Mucosa of descending colon (tissue), 3 donors: ENCODE results near the gene SLC38A1. TPM values are rescaled to one million over a fixed set of nuclear protein-coding genes. Genes with fewer than 3 reads are reported as not detected.

ENCODE experiments used
- ATAC-seq: fragments of 200-7000 bp; cut with Tn5 transposase; one replicate; pipeline ENCODE4 v1.9.1; 2020; ENCODE audit warnings: mild to moderate bottlenecking, moderate library complexity
- DNase-seq, 3 donors: peaks; one replicate each; pipeline ENCODE4 v3.0.0-alpha.2; 2020
- H3K36me3 ChIP-seq: fragments of 200-600 bp; one replicate; pipeline ENCODE4 v1.8.0; 2021; ENCODE audit warnings: low read depth, mild to moderate bottlenecking
- H3K4me1 ChIP-seq: fragments of 200-600 bp; one replicate; pipeline ENCODE4 v1.8.0; 2021; ENCODE audit warnings: low read depth, mild to moderate bottlenecking
- H3K4me3 ChIP-seq: fragments of 200-600 bp; one replicate; pipeline ENCODE4 v1.8.0; 2021; ENCODE audit warnings: mild to moderate bottlenecking
- H3K9me3 ChIP-seq: fragments of 200-600 bp; one replicate; pipeline ENCODE4 v1.8.0; 2021; ENCODE audit warnings: mild to moderate bottlenecking
- intact Hi-C, 2 donors: fragments of 100-400 bp; cut with DNase I in 1 of 2; cut with micrococcal nuclease in 1 of 2; formaldehyde crosslinking; loops; one replicate each; pipeline versions ENCODE4 v1.11.0 to v1.11.1; 2022; cut with DNase I, micrococcal nuclease
- total RNA-seq, 3 donors: library from RNA; stranded (reverse); fragmentation: NEBNext Ultra II Directional in 2 of 3; extraction: Animal tissue kit (Norgen Biotek cat#: 25700) in 2 of 3; gene quantifications; one replicate each; pipeline versions ENCODE4 v1.2.1 to v1.2.4, GENCODE V29; 2021 to 2023
- TF ChIP-seq, protein P1 (sequence below): fragments of 200-600 bp; IDR thresholded peaks from one replicate; pipeline ENCODE4 v1.8.0; 2022; ENCODE audit warnings: antibody characterized with exemption, mild to moderate bottlenecking
- donor health status: DM: no; HTN: no; CAD: no; lungs with moderate emphysema.
- donor health status: DM: no; HTN: no; CAD: no.
- donor health status: DM: no; HTN: yes; CAD: no.

SLC38A1 gene
- total RNA-seq, 3 donors from 2014 or later = 116 to 157 (median 132) TPM

DNA sequence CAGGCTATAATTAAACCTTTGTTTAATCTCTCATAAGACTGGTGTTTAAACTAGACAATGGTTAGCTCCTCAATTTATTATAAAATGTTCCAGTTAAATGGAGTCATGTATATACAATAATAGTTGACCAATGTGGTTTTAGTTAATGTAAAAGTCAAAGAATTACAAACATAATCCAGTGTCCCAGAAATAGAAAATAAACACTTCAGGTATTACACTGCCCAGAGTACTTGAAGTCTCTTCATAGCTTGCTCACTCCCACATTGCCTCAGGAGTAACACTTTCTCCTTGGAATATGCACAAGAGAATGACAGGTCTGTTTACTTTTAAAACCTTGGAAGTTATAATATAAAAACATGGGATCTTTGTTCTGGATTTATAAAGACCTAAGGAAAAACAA, 60.5 kb downstream of the SLC38A1 start:
- no peaks in the 10 kb centered on the region for H3K4me1 ChIP-seq
- ATAC-seq (no peak), DNase-seq (no peak)
- intact Hi-C loops = no loop called here
- H3K9me3 ChIP-seq = no peaks in the 10 kb centered on the region
- no peaks in the 10 kb centered on the region for H3K36me3 ChIP-seq
- TF ChIP-seq, protein P1, sequence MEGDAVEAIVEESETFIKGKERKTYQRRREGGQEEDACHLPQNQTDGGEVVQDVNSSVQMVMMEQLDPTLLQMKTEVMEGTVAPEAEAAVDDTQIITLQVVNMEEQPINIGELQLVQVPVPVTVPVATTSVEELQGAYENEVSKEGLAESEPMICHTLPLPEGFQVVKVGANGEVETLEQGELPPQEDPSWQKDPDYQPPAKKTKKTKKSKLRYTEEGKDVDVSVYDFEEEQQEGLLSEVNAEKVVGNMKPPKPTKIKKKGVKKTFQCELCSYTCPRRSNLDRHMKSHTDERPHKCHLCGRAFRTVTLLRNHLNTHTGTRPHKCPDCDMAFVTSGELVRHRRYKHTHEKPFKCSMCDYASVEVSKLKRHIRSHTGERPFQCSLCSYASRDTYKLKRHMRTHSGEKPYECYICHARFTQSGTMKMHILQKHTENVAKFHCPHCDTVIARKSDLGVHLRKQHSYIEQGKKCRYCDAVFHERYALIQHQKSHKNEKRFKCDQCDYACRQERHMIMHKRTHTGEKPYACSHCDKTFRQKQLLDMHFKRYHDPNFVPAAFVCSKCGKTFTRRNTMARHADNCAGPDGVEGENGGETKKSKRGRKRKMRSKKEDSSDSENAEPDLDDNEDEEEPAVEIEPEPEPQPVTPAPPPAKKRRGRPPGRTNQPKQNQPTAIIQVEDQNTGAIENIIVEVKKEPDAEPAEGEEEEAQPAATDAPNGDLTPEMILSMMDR = no peak
- no peak overlapping the region for H3K4me3 ChIP-seq

DNA sequence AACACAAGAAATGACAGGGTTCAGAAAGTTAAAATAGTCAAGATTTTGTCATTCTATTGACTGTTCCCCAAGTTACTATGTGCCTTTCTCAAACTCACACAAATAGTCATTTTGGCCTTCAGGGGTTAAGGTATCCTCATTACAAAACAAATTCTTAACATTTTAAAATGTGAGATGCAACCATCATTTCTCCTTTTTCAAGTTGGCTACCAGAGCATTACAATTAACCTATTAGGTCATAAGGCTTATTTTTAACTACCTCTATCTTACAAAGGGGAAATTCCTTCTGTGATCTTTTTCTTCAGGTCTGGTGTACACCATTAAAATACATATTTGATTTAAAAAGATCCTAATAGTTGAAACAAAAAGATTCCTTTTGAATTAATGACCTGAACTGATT, 61.2 kb downstream of the SLC38A1 start:
- TF ChIP-seq, protein P1 = no peak
- Histone ChIP-seq H3K36me3 (no peaks in the 10 kb centered on the region), H3K4me3 (no peak overlapping the region), H3K9me3 (no peaks in the 10 kb centered on the region), H3K4me1 (no peaks in the 10 kb centered on the region)
- intact Hi-C loops = no loop called here
- ATAC-seq (no peak), DNase-seq (no peak)

- H3K36me3 ChIP-seq = no peaks in the 10 kb centered on the region
- ATAC-seq (no peak), DNase-seq (no peak)
- no peak overlapping the region for H3K4me3 ChIP-seq
- intact Hi-C loops = no loop called here
- H3K9me3 ChIP-seq = no peaks in the 10 kb centered on the region
- no peaks in the 10 kb centered on the region for H3K4me1 ChIP-seq
- TF ChIP-seq, protein P1 = no peak
Observed at GRCh38 chr12:46206471-46206870, 62.4 kb downstream of the SLC38A1 start.

DNA sequence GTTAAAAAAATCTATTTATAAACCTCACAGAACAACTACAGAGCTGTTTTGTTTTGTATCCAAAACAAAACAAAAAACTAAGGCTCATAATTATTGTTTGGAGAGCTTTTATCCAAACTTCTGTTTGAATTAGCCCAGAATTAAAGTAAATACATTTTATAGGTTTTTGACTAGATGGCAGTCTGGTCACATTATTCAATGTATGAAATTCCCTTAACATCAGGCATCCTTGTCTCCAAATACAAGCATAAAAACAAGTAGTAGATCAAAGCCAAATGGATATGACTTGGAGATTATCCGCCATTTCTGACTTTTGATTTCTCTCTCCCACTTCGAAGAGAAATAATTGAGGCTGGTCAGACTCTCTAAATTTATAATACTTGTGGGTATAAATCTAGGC, 63.5 kb downstream of the SLC38A1 start:
- TF ChIP-seq, protein P1 = no peak
- DNase-seq (no peak), ATAC-seq (no peak)
- Histone ChIP-seq H3K9me3 (no peaks in the 10 kb centered on the region), H3K4me3 (no peak overlapping the region), H3K36me3 (no peaks in the 10 kb centered on the region), H3K4me1 (no peaks in the 10 kb centered on the region)
- intact Hi-C loops = no loop called here

DNA sequence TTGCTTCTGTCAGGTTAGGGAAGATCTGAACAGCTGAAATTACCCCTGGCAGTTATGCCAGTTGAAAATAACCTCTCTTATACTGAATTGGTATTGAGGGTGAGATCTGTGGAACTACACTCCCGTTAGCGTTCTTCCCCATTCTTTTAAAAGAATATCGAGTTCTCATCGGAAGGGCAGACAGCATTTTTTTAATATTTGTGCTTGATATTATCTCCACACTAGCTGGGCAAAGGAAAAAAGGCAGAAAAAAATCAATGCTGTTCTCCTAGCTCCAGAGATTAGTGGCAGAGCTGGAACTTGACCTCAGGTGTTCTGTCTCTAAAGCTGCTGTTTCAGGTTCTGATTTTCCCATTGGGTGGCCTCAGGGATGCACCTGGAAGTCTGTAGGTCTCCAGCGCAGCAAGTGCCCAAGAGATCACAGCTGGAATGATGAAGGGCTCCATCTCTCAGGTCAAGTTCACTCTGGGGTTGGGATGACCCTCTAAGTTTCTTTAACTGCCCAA, 67.5 kb downstream of the SLC38A1 start:
- no peak for ATAC-seq
- H3K36me3 ChIP-seq = no peaks in the 10 kb centered on the region
- intact Hi-C loops = no loop called here

More for the DNA sequence above, 67.5 kb downstream of the SLC38A1 start:
- TF ChIP-seq, protein P1 = no peak
- no peak for DNase-seq
- H3K4me1 ChIP-seq = no peaks in the 10 kb centered on the region
- H3K9me3 ChIP-seq = no peaks in the 10 kb centered on the region
- H3K4me3 ChIP-seq = no peak overlapping the region
